Transverse colon (tissue), 4 donors: ENCODE data around the gene RAB3IL1.

Experiments used
- CTCF ChIP-seq, 5 experiments: fragments of 200-600 bp in 3 of 5; fragments of 450-650 bp in 2 of 5; sonication (generic) in 3 of 5; IDR thresholded peaks; 1 replicate in 2 of 5; 2 replicates in 3 of 5; pipeline ENCODE4 v1.5.1; 2016 to 2017; ENCODE audit warnings: antibody characterized with exemption in 5 of 5, inconsistent platforms in 3 of 5, mild to moderate bottlenecking in 2 of 5, moderate library complexity in 1 of 5
- EP300 ChIP-seq: sonication (generic); formaldehyde crosslinking; IDR thresholded peaks from one replicate; pipeline ENCODE4 v1.6.1; 2017; ENCODE audit warnings: antibody characterized with exemption, low read depth
- POLR2A ChIP-seq: fragments of 450-650 bp; IDR thresholded peaks from one replicate; pipeline ENCODE4 v1.6.1; 2016; ENCODE audit warnings: antibody characterized with exemption, mild to moderate bottlenecking, moderate library complexity
- POLR2AphosphoS5 ChIP-seq, 3 donors: sonication (generic); formaldehyde crosslinking; IDR thresholded peaks; one replicate each; pipeline ENCODE4 v1.6.1; 2016; ENCODE audit warnings: antibody characterized with exemption in 3 of 3

- TF ChIP-seq POLR2AphosphoS5 (IDR thresholded peaks at IDR 0.05) (no peak), CTCF (IDR thresholded peaks at IDR 0.05) (no peak), POLR2A (no peak), EP300 (no peak)
Measured at GRCh38 chr11:61866231-61866957, 51.0 kb downstream of the RAB3IL1 start.
